Endothelial cell of umbilical vein (primary cell): Measurements from ENCODE around the gene LGALS3BP. TPM values are rescaled to one million over a fixed set of nuclear protein-coding genes. Genes with fewer than 3 reads are reported as not detected.

ENCODE experiments used
- BruUV-seq: library from RNA; stranded (reverse); fragments of 400-500 nt; replicated peaks from 2 replicates; lab custom pipeline; 2021; lab: Mats Ljungman, UMichigan
- CTCF ChIA-PET: fragments of 300-600, 350-600 bp; sonication (Branson Sonifier 250); formaldehyde crosslinking; loops from one replicate; lab custom pipeline; 2021; ENCODE audit warnings: antibody characterized with exemption, inconsistent platforms; lab: Charles Lee
- POLR2A ChIA-PET: fragments of 300-600, 350-600 bp; sonication (Branson Sonifier 250); formaldehyde crosslinking; loops from one replicate; lab custom pipeline; 2021; ENCODE audit warnings: antibody characterized with exemption, inconsistent platforms; lab: Charles Lee
- DNase-seq: peaks from one replicate; pipeline ENCODE4 v3.0.0-alpha.2; 2011; ENCODE audit warnings: low read depth, low spot score
- FAIRE-seq: peaks from 2 replicates; lab custom pipeline; 2011; peaks lifted over from hg19 to GRCh38; lab: Jason Lieb, UNC
- H2AFZ ChIP-seq: 2 replicates; pipeline ENCODE4 v1.6.0; 2012; ENCODE audit warnings: low read depth, low read length, control low read depth, inconsistent platforms
- H3K27ac ChIP-seq: 2 replicates; pipeline ENCODE4 v1.5.1; 2011; ENCODE audit warnings: low read depth, mild to moderate bottlenecking, control low read depth, low read length, moderate library complexity; ENCODE audit not compliant: insufficient read depth
- H3K27me3 ChIP-seq, 2 experiments: 2 replicates each; pipeline versions ENCODE4 v1.6.0 to v1.6.1; 2011; ENCODE audit warnings: low read length in 2 of 2, mixed read lengths in 1 of 2; ENCODE audit not compliant: control insufficient read depth in 2 of 2, insufficient read depth in 2 of 2
- H3K36me3 ChIP-seq, 2 experiments: 2 replicates in 1 of 2; 3 replicates in 1 of 2; pipeline ENCODE4 v1.5.1; 2011; ENCODE audit warnings: low read length in 2 of 2, mild to moderate bottlenecking in 1 of 2, moderate library complexity in 1 of 2; ENCODE audit not compliant: control insufficient read depth in 2 of 2, insufficient read depth in 2 of 2; ENCODE audit errors: extremely low read depth in 1 of 2
- H3K4me1 ChIP-seq: 3 replicates; pipeline ENCODE4 v1.5.1; 2011; ENCODE audit warnings: mild to moderate bottlenecking, low read length; ENCODE audit not compliant: control insufficient read depth, insufficient read depth; ENCODE audit errors: extremely low read depth
- H3K4me2 ChIP-seq: 2 replicates; pipeline ENCODE4 v1.6.1; 2011; ENCODE audit warnings: low read length, control low read depth, mixed read lengths; ENCODE audit not compliant: insufficient read depth
- H3K4me3 ChIP-seq, 3 experiments: fragments of 200-600 bp in 1 of 3; sonication (generic), shearing (Covaris generic) in 1 of 3; replicated peaks in 1 of 3; 2 replicates each; pipeline ENCODE4 v1.5.1; 2011 to 2016; ENCODE audit warnings: control low read depth in 3 of 3, low read length in 3 of 3, mild to moderate bottlenecking in 2 of 3, inconsistent platforms in 1 of 3, low read depth in 1 of 3, moderate library complexity in 1 of 3; ENCODE audit not compliant: insufficient read depth in 1 of 3
- H3K79me2 ChIP-seq: 2 replicates; pipeline ENCODE4 v1.6.0; 2012; ENCODE audit warnings: low read length, inconsistent platforms; ENCODE audit not compliant: control insufficient read depth, insufficient read depth
- H3K9ac ChIP-seq: replicated peaks from 2 replicates; pipeline ENCODE3; 2011; ENCODE audit warnings: low read length, control low read depth; ENCODE audit not compliant: insufficient read depth; ENCODE audit errors: extremely low read depth
- H3K9me1 ChIP-seq: replicated peaks from 3 replicates; pipeline ENCODE4 v1.6.0; 2011; ENCODE audit warnings: mild to moderate bottlenecking, low read length; ENCODE audit not compliant: control insufficient read depth, insufficient read depth; ENCODE audit errors: extremely low read depth
- H3K9me3 ChIP-seq: replicated peaks from 2 replicates; pipeline ENCODE4 v1.5.1; 2012; ENCODE audit warnings: low read length, inconsistent platforms; ENCODE audit not compliant: control insufficient read depth, insufficient read depth
- H4K20me1 ChIP-seq: replicated peaks from 2 replicates; pipeline ENCODE3; 2011; ENCODE audit warnings: mild to moderate bottlenecking, low read length; ENCODE audit not compliant: control insufficient read depth, insufficient read depth; ENCODE audit errors: extremely low read depth
- CTCF ChIP-seq, 2 donors: IDR thresholded peaks; 1 replicate in 1 of 2; 2 replicates in 1 of 2; pipeline ENCODE4 v1.5.1; 2011; ENCODE audit warnings: low read length in 2 of 2, mild to moderate bottlenecking in 2 of 2, moderate library complexity in 2 of 2, control low read depth in 1 of 2, inconsistent platforms in 1 of 2, low read depth in 1 of 2; ENCODE audit not compliant: insufficient read depth in 1 of 2; ENCODE audit errors: extremely low read depth in 1 of 2
- EZH2 ChIP-seq: IDR thresholded peaks from 2 replicates; pipeline ENCODE4 v1.6.1; 2012; ENCODE audit warnings: borderline replicate concordance, low read depth, mild to moderate bottlenecking, moderate library complexity, low read length, inconsistent platforms; ENCODE audit not compliant: severe bottlenecking
- FOS ChIP-seq: IDR thresholded peaks from 2 replicates; pipeline ENCODE4 v1.6.1; 2011; ENCODE audit warnings: mild to moderate bottlenecking, low read length, moderate library complexity, borderline replicate concordance; ENCODE audit not compliant: insufficient read depth
- GATA2 ChIP-seq: IDR thresholded peaks from 2 replicates; pipeline ENCODE4 v1.7.0; 2011; ENCODE audit warnings: low read depth, mild to moderate bottlenecking, moderate library complexity, mixed read lengths, low read length; ENCODE audit not compliant: insufficient read length, insufficient read depth
- JUN ChIP-seq: IDR thresholded peaks from 2 replicates; pipeline ENCODE4 v1.6.1; 2011; ENCODE audit warnings: borderline replicate concordance, low read depth; ENCODE audit not compliant: insufficient read length, insufficient read depth
- MYC ChIP-seq: IDR thresholded peaks from one replicate; pipeline ENCODE4 v1.6.1; 2011; ENCODE audit warnings: mild to moderate bottlenecking, low read depth, low read length
- POLR2A ChIP-seq: IDR thresholded peaks from 2 replicates; pipeline ENCODE4 v1.6.1; 2012; ENCODE audit warnings: low read depth, mild to moderate bottlenecking, control low read depth, low read length
- POLR2AphosphoS5 ChIP-seq: IDR thresholded peaks from 2 replicates; pipeline ENCODE4 v1.6.1; 2012; ENCODE audit warnings: low read depth, mild to moderate bottlenecking, control low read depth, low read length, moderate library complexity; ENCODE audit not compliant: insufficient read depth
- dilution Hi-C: fragments of 300-500 bp; cut with MboI; formaldehyde crosslinking; loops from one replicate; pipeline ENCODE4 v1.15.0; 2019; ENCODE audit warnings: low sequenced_read_pairs; ENCODE audit not compliant: extremely low pct_ligation_motif_present
- intact Hi-C: fragments of 100-400 bp; cut with micrococcal nuclease; formaldehyde crosslinking; loops from one replicate; pipeline ENCODE4 v1.10.0; 2022
- polyA plus RNA-seq, 4 experiments: library from polyadenylated mRNA; depleted of rRNA in 3 of 4; stranded (reverse) in 3 of 4; unstranded in 1 of 4; fragments of >200 nt; gene quantifications; 2 replicates each; pipeline versions ENCODE4 v1.2.1 to v1.2.3, GENCODE V29; 2011 to 2012; ENCODE audit warnings: missing spikeins in 1 of 4
- total RNA-seq: library from RNA; stranded (reverse); gene quantifications from 2 replicates; pipeline ENCODE4 v1.2.3, GENCODE V29; 2021
- TF ChIP-seq, protein P1 (sequence below): IDR thresholded peaks from 2 replicates; pipeline ENCODE4 v1.6.1; 2011; ENCODE audit not compliant: insufficient read depth, insufficient read length

Gene LGALS3BP
- total and polyA plus RNA-seq, 2 donors (not counting 3 experiments of a cell fraction or from before 2014, with no cell fraction given) = 0.77 to 1.3 TPM

DNA sequence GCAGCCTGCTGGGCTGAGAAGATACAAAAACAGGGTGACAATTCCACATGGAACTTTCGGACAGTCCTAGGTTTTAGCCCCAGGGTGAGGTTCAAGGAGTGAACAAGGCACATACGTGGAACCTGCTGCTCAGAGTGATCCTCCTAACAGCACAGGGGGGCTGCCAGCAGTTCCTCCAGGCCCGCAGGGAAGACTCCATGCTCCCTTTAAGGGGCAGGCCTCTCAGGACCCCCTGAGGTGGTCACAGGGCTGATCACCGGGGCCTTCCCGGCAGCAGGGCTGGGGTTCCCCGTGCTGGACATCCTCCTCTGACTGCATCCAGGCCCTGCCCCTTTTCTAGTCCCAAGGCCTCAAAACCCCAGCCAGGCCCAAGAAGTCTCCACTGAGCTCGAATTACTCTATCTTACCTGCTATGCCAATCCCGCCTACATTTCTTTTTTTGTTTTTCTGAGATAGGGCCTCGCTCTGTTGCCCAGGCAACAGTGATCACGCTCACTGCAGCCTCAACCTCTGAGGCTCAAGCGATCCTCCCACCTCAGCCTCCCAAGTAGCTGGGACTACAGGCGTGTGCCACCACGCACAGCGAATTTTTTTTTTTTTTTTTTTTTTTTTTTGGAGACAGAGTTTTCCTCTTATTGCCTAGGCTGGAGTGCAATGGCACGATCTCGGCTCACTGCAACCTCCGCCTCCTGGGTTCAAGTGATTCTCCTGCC lies 19.5 kb upstream of the LGALS3BP start:
- FAIRE-seq (no peak), DNase-seq (no peak)
- dilution Hi-C loops (no loop called here), intact Hi-C loops (no loop called here)
- H4K20me1 ChIP-seq = no peaks in the 10 kb centered on the region
- H3K27ac ChIP-seq = no peak overlapping the region
- TF ChIP-seq GATA2 = no peak
- no peak for TF ChIP-seq MYC
- TF ChIP-seq CTCF (IDR thresholded peaks at IDR 0.05; ENCODE audit: extremely low read depth in 1 of 2, insufficient read depth in 1 of 2, low read depth in 1 of 2, low read length in 2 of 2) = no peak
- no peak for TF ChIP-seq EZH2
- no peak for TF ChIP-seq POLR2A
- TF ChIP-seq, protein P1, sequence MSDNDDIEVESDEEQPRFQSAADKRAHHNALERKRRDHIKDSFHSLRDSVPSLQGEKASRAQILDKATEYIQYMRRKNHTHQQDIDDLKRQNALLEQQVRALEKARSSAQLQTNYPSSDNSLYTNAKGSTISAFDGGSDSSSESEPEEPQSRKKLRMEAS = no peak
- TF ChIP-seq FOS = no peak
- TF ChIP-seq POLR2AphosphoS5 = no peak
- no peak for TF ChIP-seq JUN
- H3K9ac ChIP-seq = no peak overlapping the region
- no peak overlapping the region for H3K4me3 ChIP-seq
- no peak overlapping the region for H3K4me2 ChIP-seq
- H3K36me3 ChIP-seq = peaks cover 9 to 35% of the 10 kb centered on the region in 2 experiments
- peaks cover 69% of the 10 kb centered on the region for H3K79me2 ChIP-seq
- H3K4me1 ChIP-seq = no peaks in the 10 kb centered on the region
- ChIA-PET POLR2A (no interaction called here), CTCF (no interaction called here)
- H2AFZ ChIP-seq = no peak overlapping the region
- H3K27me3 ChIP-seq = no peaks in the 10 kb centered on the region
- H3K9me1 ChIP-seq = no peaks in the 10 kb centered on the region
- no TSS peak for BruUV-seq
- H3K9me3 ChIP-seq = no peaks in the 10 kb centered on the region
